ENCODE measurements around the gene LAMB4.

- TF ChIP-seq, protein P1, sequence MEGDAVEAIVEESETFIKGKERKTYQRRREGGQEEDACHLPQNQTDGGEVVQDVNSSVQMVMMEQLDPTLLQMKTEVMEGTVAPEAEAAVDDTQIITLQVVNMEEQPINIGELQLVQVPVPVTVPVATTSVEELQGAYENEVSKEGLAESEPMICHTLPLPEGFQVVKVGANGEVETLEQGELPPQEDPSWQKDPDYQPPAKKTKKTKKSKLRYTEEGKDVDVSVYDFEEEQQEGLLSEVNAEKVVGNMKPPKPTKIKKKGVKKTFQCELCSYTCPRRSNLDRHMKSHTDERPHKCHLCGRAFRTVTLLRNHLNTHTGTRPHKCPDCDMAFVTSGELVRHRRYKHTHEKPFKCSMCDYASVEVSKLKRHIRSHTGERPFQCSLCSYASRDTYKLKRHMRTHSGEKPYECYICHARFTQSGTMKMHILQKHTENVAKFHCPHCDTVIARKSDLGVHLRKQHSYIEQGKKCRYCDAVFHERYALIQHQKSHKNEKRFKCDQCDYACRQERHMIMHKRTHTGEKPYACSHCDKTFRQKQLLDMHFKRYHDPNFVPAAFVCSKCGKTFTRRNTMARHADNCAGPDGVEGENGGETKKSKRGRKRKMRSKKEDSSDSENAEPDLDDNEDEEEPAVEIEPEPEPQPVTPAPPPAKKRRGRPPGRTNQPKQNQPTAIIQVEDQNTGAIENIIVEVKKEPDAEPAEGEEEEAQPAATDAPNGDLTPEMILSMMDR (IDR thresholded peaks at IDR 0.05; ENCODE audit: insufficient read depth, low read length) = no peak
- TF ChIP-seq GABPA (IDR thresholded peaks at IDR 0.05; ENCODE audit: low read depth) (no peak), REST (IDR thresholded peaks at IDR 0.05; ENCODE audit: insufficient replicate concordance, low read depth) (no peak), POLR2AphosphoS5 (IDR thresholded peaks at IDR 0.05; ENCODE audit: low read depth) (no peak)
Observed at GRCh38 chr7:108027239-108027638, 102.9 kb downstream of the LAMB4 start.
